Breast epithelium (tissue), 3 donors: ENCODE data around the gene FEM1A.

Experiments used
- POLR2A ChIP-seq: fragments of 450-650 bp; IDR thresholded peaks from one replicate; pipeline ENCODE4 v1.6.1; 2016; ENCODE audit warnings: antibody characterized with exemption, mild to moderate bottlenecking, moderate library complexity
- TF ChIP-seq, protein P1 (sequence below), 3 donors: fragments of 450-650 bp; IDR thresholded peaks; one replicate each; pipeline ENCODE4 v1.5.1; 2016 to 2017; ENCODE audit warnings: antibody characterized with exemption in 3 of 3, mild to moderate bottlenecking in 3 of 3, moderate library complexity in 3 of 3

DNA sequence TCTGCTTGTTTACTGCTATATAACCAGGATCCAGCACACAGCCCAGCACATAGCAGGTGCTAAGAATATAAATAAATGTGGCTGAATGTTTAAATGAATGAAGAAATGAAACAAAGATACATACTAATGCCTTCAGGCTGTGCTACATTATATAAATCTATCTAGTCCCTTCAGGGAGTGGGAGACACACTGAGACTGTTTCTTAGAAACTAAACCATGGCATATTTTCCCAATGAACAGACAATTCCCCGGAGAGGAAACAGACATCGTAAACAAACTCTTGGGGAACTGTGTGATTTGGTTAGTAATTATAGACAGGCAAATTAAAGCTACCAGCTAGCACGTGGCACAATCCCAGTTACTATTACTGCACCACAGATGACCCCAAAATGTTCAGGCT, 9.7 kb upstream of the FEM1A start:
- TF ChIP-seq, protein P1, sequence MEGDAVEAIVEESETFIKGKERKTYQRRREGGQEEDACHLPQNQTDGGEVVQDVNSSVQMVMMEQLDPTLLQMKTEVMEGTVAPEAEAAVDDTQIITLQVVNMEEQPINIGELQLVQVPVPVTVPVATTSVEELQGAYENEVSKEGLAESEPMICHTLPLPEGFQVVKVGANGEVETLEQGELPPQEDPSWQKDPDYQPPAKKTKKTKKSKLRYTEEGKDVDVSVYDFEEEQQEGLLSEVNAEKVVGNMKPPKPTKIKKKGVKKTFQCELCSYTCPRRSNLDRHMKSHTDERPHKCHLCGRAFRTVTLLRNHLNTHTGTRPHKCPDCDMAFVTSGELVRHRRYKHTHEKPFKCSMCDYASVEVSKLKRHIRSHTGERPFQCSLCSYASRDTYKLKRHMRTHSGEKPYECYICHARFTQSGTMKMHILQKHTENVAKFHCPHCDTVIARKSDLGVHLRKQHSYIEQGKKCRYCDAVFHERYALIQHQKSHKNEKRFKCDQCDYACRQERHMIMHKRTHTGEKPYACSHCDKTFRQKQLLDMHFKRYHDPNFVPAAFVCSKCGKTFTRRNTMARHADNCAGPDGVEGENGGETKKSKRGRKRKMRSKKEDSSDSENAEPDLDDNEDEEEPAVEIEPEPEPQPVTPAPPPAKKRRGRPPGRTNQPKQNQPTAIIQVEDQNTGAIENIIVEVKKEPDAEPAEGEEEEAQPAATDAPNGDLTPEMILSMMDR (IDR thresholded peaks at IDR 0.05) = no peak
- no peak for TF ChIP-seq POLR2A
